HG02852 (cell line): ENCODE results near the gene APPL2.

Experiments used
- ATAC-seq: cut with Tn5 transposase; IDR thresholded peaks from one replicate; pipeline ENCODE4 v1.9.1; 2021; ENCODE audit warnings: mild to moderate bottlenecking, moderate library complexity; ENCODE audit not compliant: unreplicated experiment

The APPL2 gene

GRCh38 chr12:105235732-105236476 lies at the start of gene APPL2:
Gene APPL2 (minus strand): TSS chr12:105236174. CDS start chr12:105236012, 162 bp downstream.
- peak; percentile 86 for ATAC-seq

- no peak for ATAC-seq
Observed at GRCh38 chr12:105285378-105285777, 49.4 kb upstream of the APPL2 start.

GRCh38 chr12:105281694-105282049 lies 45.7 kb upstream of the APPL2 start:
- ATAC-seq = no peak

DNA sequence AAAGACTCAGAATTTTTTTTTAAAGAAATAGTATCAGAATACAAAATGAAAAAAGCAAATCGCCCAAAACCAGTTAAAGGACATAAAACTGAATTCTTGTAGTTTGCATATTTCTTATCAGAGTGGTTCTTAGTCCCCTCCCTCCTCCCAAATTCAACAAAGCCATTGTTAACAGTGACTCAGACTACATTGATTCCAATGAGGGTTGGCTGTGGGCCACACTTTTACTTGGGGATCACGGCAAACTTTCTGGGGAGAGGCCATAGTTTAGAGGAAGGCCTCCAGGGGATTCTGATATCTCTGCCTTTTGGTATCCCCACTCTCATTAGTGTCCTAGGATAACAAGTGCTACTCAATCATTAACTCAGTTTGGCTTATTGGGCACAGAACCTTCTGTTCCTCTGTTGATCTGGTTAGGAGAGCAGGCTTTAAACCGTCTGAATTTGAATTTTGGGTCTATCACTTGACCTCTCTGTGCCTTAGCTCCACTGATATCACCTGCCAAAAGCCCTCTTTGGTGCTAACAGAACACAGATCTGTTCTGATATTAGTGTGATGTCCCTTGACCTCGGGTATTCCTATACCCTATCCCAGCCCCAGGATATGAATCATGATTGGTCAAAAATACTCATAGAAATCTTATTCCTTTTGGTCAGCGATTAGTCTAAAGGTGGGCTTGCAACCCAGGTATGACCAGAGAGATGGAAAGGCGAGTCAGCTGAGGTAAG lies 45.2 kb upstream of the APPL2 start:
- ATAC-seq = no peak

- ATAC-seq = no peak
Observed at GRCh38 chr12:105279460-105280056, 43.6 kb upstream of the APPL2 start.

- no peak for ATAC-seq
Observed at GRCh38 chr12:105278043-105278697, 42.2 kb upstream of the APPL2 start.

- no peak for ATAC-seq
Observed at GRCh38 chr12:105275997-105276733, 40.2 kb upstream of the APPL2 start.

GRCh38 chr12:105274571-105274970 lies 38.6 kb upstream of the APPL2 start:
- no peak for ATAC-seq

DNA sequence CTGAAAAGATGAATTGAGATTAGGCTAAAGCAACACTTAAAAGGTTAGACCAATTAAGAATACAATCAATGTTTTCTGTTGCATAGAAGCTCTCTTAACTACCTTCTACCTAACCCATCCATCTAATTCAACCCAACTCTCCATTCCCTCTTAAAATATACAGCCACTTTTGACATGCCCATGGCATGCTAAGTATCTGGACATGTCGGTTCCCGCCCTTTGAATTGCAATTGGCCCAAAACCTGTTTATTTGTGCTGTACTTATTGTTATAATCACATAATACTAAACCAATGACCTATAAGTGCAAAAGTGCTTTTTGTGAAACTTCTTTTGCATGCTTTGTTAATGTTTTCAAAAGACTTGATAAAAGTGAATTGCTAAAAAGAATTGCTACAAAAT lies 37.6 kb upstream of the APPL2 start:
- ATAC-seq = no peak

GRCh38 chr12:105272814-105273416 lies 36.9 kb upstream of the APPL2 start:
- no peak for ATAC-seq

GRCh38 chr12:105272152-105272551 lies 36.2 kb upstream of the APPL2 start:
- no peak for ATAC-seq

- ATAC-seq = no peak
Observed at GRCh38 chr12:105271364-105271763, 35.4 kb upstream of the APPL2 start.

- ATAC-seq = no peak
Observed at GRCh38 chr12:105270671-105271255, 34.8 kb upstream of the APPL2 start.

- ATAC-seq = no peak
Observed at GRCh38 chr12:105267711-105268110, 31.7 kb upstream of the APPL2 start.

GRCh38 chr12:105264771-105265170 lies 28.8 kb upstream of the APPL2 start:
- no peak for ATAC-seq

GRCh38 chr12:105262461-105263184 lies 26.6 kb upstream of the APPL2 start:
- no peak for ATAC-seq

DNA sequence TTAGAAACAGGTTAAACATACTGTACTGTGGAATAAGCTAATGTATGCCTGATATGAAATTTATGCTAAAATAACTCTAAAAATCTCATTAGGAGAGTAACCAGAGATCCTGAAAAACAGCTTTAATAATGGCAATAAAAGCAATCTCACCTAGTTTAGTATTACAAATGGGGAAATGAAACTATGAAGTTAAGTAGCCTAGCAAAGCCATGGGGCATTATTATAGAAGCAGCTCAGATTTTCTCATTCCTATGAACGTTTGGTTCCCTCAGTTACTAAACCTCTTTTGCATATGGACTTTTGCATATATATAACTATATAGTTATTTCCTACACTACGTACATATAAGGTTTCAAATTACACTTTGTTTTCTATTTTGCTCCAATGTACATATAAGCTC lies 25.0 kb upstream of the APPL2 start:
- no peak for ATAC-seq

- ATAC-seq = no peak
Observed at GRCh38 chr12:105259226-105259625, 23.3 kb upstream of the APPL2 start.

DNA sequence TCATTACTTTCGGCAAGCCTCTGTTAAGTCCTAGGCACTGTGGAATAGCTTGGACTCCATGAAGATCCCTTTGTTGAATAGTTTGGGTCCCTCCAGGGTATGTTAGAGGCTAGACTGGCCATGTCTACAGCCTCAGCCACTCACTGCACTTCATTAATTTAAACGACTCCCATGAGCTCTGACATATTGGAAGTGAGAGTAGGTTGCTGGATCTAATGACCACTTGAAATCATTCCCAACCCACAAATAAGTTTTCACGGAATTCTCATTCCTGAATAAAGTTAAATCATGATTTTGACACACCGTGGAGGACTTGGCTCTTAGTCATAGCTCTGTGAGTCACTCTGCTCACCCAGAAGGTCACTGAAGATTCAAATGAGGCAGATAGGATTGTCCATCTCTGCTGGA lies 21.4 kb upstream of the APPL2 start:
- no peak for ATAC-seq
